Endothelial cell of umbilical vein (primary cell): Measurements from ENCODE around the gene CHMP1B. TPM values are rescaled to one million over a fixed set of nuclear protein-coding genes. Genes with fewer than 3 reads are reported as not detected.

Experiments used
- BruUV-seq: library from RNA; stranded (reverse); fragments of 400-500 nt; replicated peaks from 2 replicates; lab custom pipeline; 2021; lab: Mats Ljungman, UMichigan
- CTCF ChIA-PET: fragments of 300-600, 350-600 bp; sonication (Branson Sonifier 250); formaldehyde crosslinking; loops from one replicate; lab custom pipeline; 2021; ENCODE audit warnings: antibody characterized with exemption, inconsistent platforms; lab: Charles Lee
- POLR2A ChIA-PET: fragments of 300-600, 350-600 bp; sonication (Branson Sonifier 250); formaldehyde crosslinking; loops from one replicate; lab custom pipeline; 2021; ENCODE audit warnings: antibody characterized with exemption, inconsistent platforms; lab: Charles Lee
- DNase-seq: peaks from one replicate; pipeline ENCODE4 v3.0.0-alpha.2; 2011; ENCODE audit warnings: low read depth, low spot score
- FAIRE-seq: peaks from 2 replicates; lab custom pipeline; 2011; peaks lifted over from hg19 to GRCh38; lab: Jason Lieb, UNC
- H2AFZ ChIP-seq: 2 replicates; pipeline ENCODE4 v1.6.0; 2012; ENCODE audit warnings: low read depth, low read length, control low read depth, inconsistent platforms
- H3K27ac ChIP-seq: 2 replicates; pipeline ENCODE4 v1.5.1; 2011; ENCODE audit warnings: low read depth, mild to moderate bottlenecking, control low read depth, low read length, moderate library complexity; ENCODE audit not compliant: insufficient read depth
- H3K27me3 ChIP-seq, 2 experiments: 2 replicates each; pipeline versions ENCODE4 v1.6.0 to v1.6.1; 2011; ENCODE audit warnings: low read length in 2 of 2, mixed read lengths in 1 of 2; ENCODE audit not compliant: control insufficient read depth in 2 of 2, insufficient read depth in 2 of 2
- H3K36me3 ChIP-seq, 2 experiments: 2 replicates in 1 of 2; 3 replicates in 1 of 2; pipeline ENCODE4 v1.5.1; 2011; ENCODE audit warnings: low read length in 2 of 2, mild to moderate bottlenecking in 1 of 2, moderate library complexity in 1 of 2; ENCODE audit not compliant: control insufficient read depth in 2 of 2, insufficient read depth in 2 of 2; ENCODE audit errors: extremely low read depth in 1 of 2
- H3K4me1 ChIP-seq: 3 replicates; pipeline ENCODE4 v1.5.1; 2011; ENCODE audit warnings: mild to moderate bottlenecking, low read length; ENCODE audit not compliant: control insufficient read depth, insufficient read depth; ENCODE audit errors: extremely low read depth
- H3K4me2 ChIP-seq: 2 replicates; pipeline ENCODE4 v1.6.1; 2011; ENCODE audit warnings: low read length, control low read depth, mixed read lengths; ENCODE audit not compliant: insufficient read depth
- H3K4me3 ChIP-seq, 3 experiments: fragments of 200-600 bp in 1 of 3; sonication (generic), shearing (Covaris generic) in 1 of 3; replicated peaks in 1 of 3; 2 replicates each; pipeline ENCODE4 v1.5.1; 2011 to 2016; ENCODE audit warnings: control low read depth in 3 of 3, low read length in 3 of 3, mild to moderate bottlenecking in 2 of 3, inconsistent platforms in 1 of 3, low read depth in 1 of 3, moderate library complexity in 1 of 3; ENCODE audit not compliant: insufficient read depth in 1 of 3
- H3K79me2 ChIP-seq: 2 replicates; pipeline ENCODE4 v1.6.0; 2012; ENCODE audit warnings: low read length, inconsistent platforms; ENCODE audit not compliant: control insufficient read depth, insufficient read depth
- H3K9ac ChIP-seq: replicated peaks from 2 replicates; pipeline ENCODE3; 2011; ENCODE audit warnings: low read length, control low read depth; ENCODE audit not compliant: insufficient read depth; ENCODE audit errors: extremely low read depth
- H3K9me1 ChIP-seq: replicated peaks from 3 replicates; pipeline ENCODE4 v1.6.0; 2011; ENCODE audit warnings: mild to moderate bottlenecking, low read length; ENCODE audit not compliant: control insufficient read depth, insufficient read depth; ENCODE audit errors: extremely low read depth
- H3K9me3 ChIP-seq: replicated peaks from 2 replicates; pipeline ENCODE4 v1.5.1; 2012; ENCODE audit warnings: low read length, inconsistent platforms; ENCODE audit not compliant: control insufficient read depth, insufficient read depth
- H4K20me1 ChIP-seq: replicated peaks from 2 replicates; pipeline ENCODE3; 2011; ENCODE audit warnings: mild to moderate bottlenecking, low read length; ENCODE audit not compliant: control insufficient read depth, insufficient read depth; ENCODE audit errors: extremely low read depth
- CTCF ChIP-seq, 2 donors: IDR thresholded peaks; 1 replicate in 1 of 2; 2 replicates in 1 of 2; pipeline ENCODE4 v1.5.1; 2011; ENCODE audit warnings: low read length in 2 of 2, mild to moderate bottlenecking in 2 of 2, moderate library complexity in 2 of 2, control low read depth in 1 of 2, inconsistent platforms in 1 of 2, low read depth in 1 of 2; ENCODE audit not compliant: insufficient read depth in 1 of 2; ENCODE audit errors: extremely low read depth in 1 of 2
- EZH2 ChIP-seq: IDR thresholded peaks from 2 replicates; pipeline ENCODE4 v1.6.1; 2012; ENCODE audit warnings: borderline replicate concordance, low read depth, mild to moderate bottlenecking, moderate library complexity, low read length, inconsistent platforms; ENCODE audit not compliant: severe bottlenecking
- FOS ChIP-seq: IDR thresholded peaks from 2 replicates; pipeline ENCODE4 v1.6.1; 2011; ENCODE audit warnings: mild to moderate bottlenecking, low read length, moderate library complexity, borderline replicate concordance; ENCODE audit not compliant: insufficient read depth
- GATA2 ChIP-seq: IDR thresholded peaks from 2 replicates; pipeline ENCODE4 v1.7.0; 2011; ENCODE audit warnings: low read depth, mild to moderate bottlenecking, moderate library complexity, mixed read lengths, low read length; ENCODE audit not compliant: insufficient read length, insufficient read depth
- JUN ChIP-seq: IDR thresholded peaks from 2 replicates; pipeline ENCODE4 v1.6.1; 2011; ENCODE audit warnings: borderline replicate concordance, low read depth; ENCODE audit not compliant: insufficient read length, insufficient read depth
- MAX ChIP-seq: IDR thresholded peaks from 2 replicates; pipeline ENCODE4 v1.6.1; 2011; ENCODE audit not compliant: insufficient read depth, insufficient read length
- MYC ChIP-seq: IDR thresholded peaks from one replicate; pipeline ENCODE4 v1.6.1; 2011; ENCODE audit warnings: mild to moderate bottlenecking, low read depth, low read length
- POLR2A ChIP-seq: IDR thresholded peaks from 2 replicates; pipeline ENCODE4 v1.6.1; 2012; ENCODE audit warnings: low read depth, mild to moderate bottlenecking, control low read depth, low read length
- POLR2AphosphoS5 ChIP-seq: IDR thresholded peaks from 2 replicates; pipeline ENCODE4 v1.6.1; 2012; ENCODE audit warnings: low read depth, mild to moderate bottlenecking, control low read depth, low read length, moderate library complexity; ENCODE audit not compliant: insufficient read depth
- dilution Hi-C: fragments of 300-500 bp; cut with MboI; formaldehyde crosslinking; loops from one replicate; pipeline ENCODE4 v1.15.0; 2019; ENCODE audit warnings: low sequenced_read_pairs; ENCODE audit not compliant: extremely low pct_ligation_motif_present
- intact Hi-C: fragments of 100-400 bp; cut with micrococcal nuclease; formaldehyde crosslinking; loops from one replicate; pipeline ENCODE4 v1.10.0; 2022
- polyA plus RNA-seq, 4 experiments: library from polyadenylated mRNA; depleted of rRNA in 3 of 4; stranded (reverse) in 3 of 4; unstranded in 1 of 4; fragments of >200 nt; gene quantifications; 2 replicates each; pipeline versions ENCODE4 v1.2.1 to v1.2.3, GENCODE V29; 2011 to 2012; ENCODE audit warnings: missing spikeins in 1 of 4
- total RNA-seq: library from RNA; stranded (reverse); gene quantifications from 2 replicates; pipeline ENCODE4 v1.2.3, GENCODE V29; 2021

Gene CHMP1B
- total and polyA plus RNA-seq, 2 donors (not counting 3 experiments of a cell fraction or from before 2014, with no cell fraction given): 24.0 to 27.0 TPM

- Histone ChIP-seq H3K27me3 (no peaks in the 10 kb centered on the region), H3K9me3 (no peaks in the 10 kb centered on the region), H3K4me2 (no peak overlapping the region), H3K9me1 (no peaks in the 10 kb centered on the region), H3K4me3 (no peak overlapping the region), H3K27ac (no peak overlapping the region), H4K20me1 (no peaks in the 10 kb centered on the region), H3K9ac (no peak overlapping the region), H2AFZ (no peak overlapping the region), H3K36me3 (no peaks in the 10 kb centered on the region), H3K4me1 (no peaks in the 10 kb centered on the region), H3K79me2 (no peaks in the 10 kb centered on the region)
- DNase-seq: no peak
- no peak for TF ChIP-seq POLR2A
- TF ChIP-seq CTCF (IDR thresholded peaks at IDR 0.05; ENCODE audit: extremely low read depth in 1 of 2, insufficient read depth in 1 of 2, low read depth in 1 of 2, low read length in 2 of 2): no peak
- no peak for TF ChIP-seq POLR2AphosphoS5
- no peak for TF ChIP-seq MYC
- no peak for TF ChIP-seq MAX
- no peak for TF ChIP-seq FOS
- TF ChIP-seq JUN: no peak
- no peak for TF ChIP-seq EZH2
- no peak for TF ChIP-seq GATA2
- BruUV-seq: no TSS peak
- ChIA-PET POLR2A (no interaction called here), CTCF (interaction anchor here (1.1 to 2.6 kb wide), 2 partner anchors 10 to 282 kb away, joined by 3 to 6 read pairs; no protein-coding TSS in a partner anchor)
- FAIRE-seq: no peak
- intact Hi-C loops: no loop called here
- dilution Hi-C loops: no loop called here
Measured at GRCh38 chr18:11834772-11835171, 16.4 kb upstream of the CHMP1B start.
